Prostate gland (tissue), 2 donors: Measurements from ENCODE around the gene MLIP.

Experiments used
- CTCF ChIP-seq, 4 experiments: fragments of 200-600 bp in 2 of 4; fragments of 450-650 bp in 2 of 4; sonication (generic) in 2 of 4; IDR thresholded peaks; 1 replicate in 3 of 4; 2 replicates in 1 of 4; pipeline ENCODE4 v1.5.1; 2016 to 2019; ENCODE audit warnings: antibody characterized with exemption in 4 of 4, mild to moderate bottlenecking in 2 of 4, moderate library complexity in 2 of 4
- POLR2A ChIP-seq: fragments of 450-650 bp; IDR thresholded peaks from one replicate; pipeline ENCODE4 v1.6.1; 2016; ENCODE audit warnings: antibody characterized with exemption, mild to moderate bottlenecking
- POLR2AphosphoS5 ChIP-seq: sonication (generic); formaldehyde crosslinking; IDR thresholded peaks from one replicate; pipeline ENCODE4 v1.6.1; 2017; ENCODE audit warnings: antibody characterized with exemption

GRCh38 chr6:54252916-54253315 lies 141.7 kb downstream of the MLIP start:
- TF ChIP-seq POLR2A: no peak
- no peak for TF ChIP-seq CTCF (IDR thresholded peaks at IDR 0.05)
- no peak for TF ChIP-seq POLR2AphosphoS5
